B cell (primary cell): ENCODE measurements around the gene CCDC192. TPM values are rescaled to one million over a fixed set of nuclear protein-coding genes. Genes with fewer than 3 reads are reported as not detected.
"Not testable (repeated sequence)": the region's sequence is repeated elsewhere in the genome, so short reads cannot be mapped to it uniquely, and the experiment has no call there.

Experiments
- ATAC-seq: fragments of 200-7000 bp; cut with Tn5 transposase; one replicate; pipeline ENCODE4 v1.10.0; 2021; ENCODE audit warnings: low read depth, mild to moderate bottlenecking, moderate number of reproducible peaks, moderate library complexity
- CTCF ChIA-PET: fragments of 350-600 bp; sonication (Branson Sonifier 250); formaldehyde crosslinking; loops from one replicate; lab custom pipeline; 2021; ENCODE audit warnings: antibody characterized with exemption, inconsistent platforms; lab: Charles Lee
- POLR2A ChIA-PET: fragments of 350-600 bp; sonication (Branson Sonifier 250); formaldehyde crosslinking; loops from one replicate; lab custom pipeline; 2021; ENCODE audit warnings: antibody characterized with exemption; lab: Charles Lee
- DNase-seq: peaks from one replicate; pipeline ENCODE4 v3.0.0; 2013
- H2AFZ ChIP-seq: 2 replicates; pipeline ENCODE4 v1.6.1; 2012; ENCODE audit warnings: mild to moderate bottlenecking, low read depth, low read length; ENCODE audit not compliant: insufficient read depth, poor library complexity, severe bottlenecking
- H3K27ac ChIP-seq, 2 donors: 1 replicate in 1 of 2; 2 replicates in 1 of 2; pipeline ENCODE4 v1.5.1; 2012 to 2013; ENCODE audit warnings: low read length in 2 of 2, mild to moderate bottlenecking in 2 of 2, moderate library complexity in 1 of 2
- H3K27me3 ChIP-seq, 4 experiments: fragments of 200-600 bp in 1 of 4; sonication (generic) in 1 of 4; replicated peaks in 1 of 4; 1 replicate in 2 of 4; 2 replicates in 2 of 4; pipeline versions ENCODE4 v1.6.1 to v1.7.0; 2013 to 2016; ENCODE audit warnings: low read length in 3 of 4, mild to moderate bottlenecking in 2 of 4, mixed read lengths in 1 of 4, moderate library complexity in 1 of 4; ENCODE audit not compliant: insufficient read depth in 4 of 4, control insufficient read depth in 3 of 4; ENCODE audit errors: control extremely low read depth in 1 of 4
- H3K36me3 ChIP-seq, 2 experiments: replicated peaks in 1 of 2; 1 replicate in 1 of 2; 2 replicates in 1 of 2; pipeline versions ENCODE4 v1.6.1 to v1.7.1; 2013; ENCODE audit warnings: low read length in 1 of 2; ENCODE audit not compliant: insufficient read depth in 2 of 2, control insufficient read depth in 1 of 2; ENCODE audit errors: control extremely low read depth in 1 of 2, extremely low read depth in 1 of 2
- H3K4me1 ChIP-seq, 2 donors: fragments of 200-600 bp in 1 of 2; sonication (generic) in 1 of 2; 1 replicate in 1 of 2; 2 replicates in 1 of 2; pipeline versions ENCODE4 v1.5.1 to v1.6.1; 2013 to 2017; ENCODE audit warnings: low read length in 2 of 2; ENCODE audit not compliant: control insufficient read depth in 2 of 2, insufficient read depth in 2 of 2
- H3K4me2 ChIP-seq: replicated peaks from 2 replicates; pipeline ENCODE3; 2012; ENCODE audit warnings: mild to moderate bottlenecking, low read depth, low read length; ENCODE audit not compliant: poor library complexity, severe bottlenecking
- H3K4me3 ChIP-seq, 5 experiments: fragments of 200-600 bp in 1 of 5; sonication (generic) in 1 of 5; 1 replicate in 3 of 5; 2 replicates in 2 of 5; pipeline versions ENCODE4 v1.5.1 to v1.7.0; 2011 to 2016; ENCODE audit warnings: low read length in 4 of 5, mild to moderate bottlenecking in 4 of 5, low read depth in 2 of 5, control low read depth in 1 of 5, moderate library complexity in 1 of 5; ENCODE audit not compliant: insufficient read depth in 1 of 5; ENCODE audit errors: control extremely low read depth in 1 of 5, extremely low read depth in 1 of 5
- H3K79me2 ChIP-seq: fragments of 200-600 bp; sonication (generic); one replicate; pipeline ENCODE4 v1.6.0; 2016; ENCODE audit warnings: low read length; ENCODE audit not compliant: control insufficient read depth, insufficient read depth
- H3K9ac ChIP-seq: fragments of 200-600 bp; sonication (generic); 2 replicates; pipeline ENCODE4 v1.6.1; 2017; ENCODE audit warnings: mild to moderate bottlenecking, low read length, moderate library complexity
- H3K9me3 ChIP-seq, 3 donors: one replicate each; pipeline versions ENCODE4 v1.6.1 to v1.7.1; 2013; ENCODE audit warnings: low read length in 2 of 3; ENCODE audit not compliant: control insufficient read depth in 2 of 3, insufficient read depth in 1 of 3; ENCODE audit errors: control extremely low read depth in 1 of 3
- H4K20me1 ChIP-seq: 2 replicates; pipeline ENCODE4 v1.6.0; 2012; ENCODE audit warnings: mild to moderate bottlenecking, low read length; ENCODE audit not compliant: insufficient read depth, control insufficient read depth, poor library complexity, severe bottlenecking
- H3K27ac Mint-ChIP-seq: one replicate; pipeline ENCODE4 v1.8.0; 2021; ENCODE audit warnings: mixed read lengths
- H3K27me3 Mint-ChIP-seq: one replicate; pipeline ENCODE4 v1.8.0; 2021; ENCODE audit warnings: mixed read lengths
- H3K4me1 Mint-ChIP-seq: one replicate; pipeline ENCODE4 v1.8.0; 2021; ENCODE audit warnings: mixed read lengths
- H3K4me3 Mint-ChIP-seq: one replicate; pipeline ENCODE4 v1.8.0; 2021; ENCODE audit warnings: mixed read lengths
- H3K9me3 Mint-ChIP-seq: one replicate; pipeline ENCODE4 v1.8.0; 2022; ENCODE audit warnings: mixed read lengths; ENCODE audit not compliant: insufficient read depth
- EZH2 ChIP-seq: IDR thresholded peaks from 2 replicates; pipeline ENCODE4 v1.6.1; 2012; ENCODE audit warnings: borderline replicate concordance, low read depth, mild to moderate bottlenecking, moderate library complexity, low read length; ENCODE audit not compliant: insufficient read depth, poor library complexity, severe bottlenecking
- WGBS: methylation state at CpG from one replicate; pipeline ENCODE4 v1.1.5; 2013; ENCODE audit warnings: missing lambda C conversion rate; ENCODE audit not compliant: insufficient coverage; 5-methylcytosine and 5-hydroxymethylcytosine counted together
- intact Hi-C: fragments of 100-400 bp; cut with micrococcal nuclease; formaldehyde crosslinking; loops from one replicate; pipeline ENCODE4 v1.10.0; 2022
- polyA plus RNA-seq: library from polyadenylated mRNA; depleted of rRNA; stranded (reverse); fragments of >200 nt; gene quantifications from 2 replicates; pipeline ENCODE4 v1.2.3, GENCODE V29; 2012
- total RNA-seq, 2 donors: library from RNA; stranded (reverse); fragments of 120-200 nt in 1 of 2; gene quantifications; 1 replicate in 1 of 2; 2 replicates in 1 of 2; pipeline versions ENCODE4 v1.2.3 to v1.2.4, GENCODE V29; 2013 to 2022
- TF ChIP-seq, protein P1 (sequence below): fragments of 200-600 bp; IDR thresholded peaks from one replicate; pipeline ENCODE4 v1.8.0; 2022; ENCODE audit warnings: antibody characterized with exemption, mild to moderate bottlenecking

The CCDC192 gene
- total and polyA plus RNA-seq, 2 donors (not counting 1 experiment from before 2014, with no cell fraction given), result not detected

DNA sequence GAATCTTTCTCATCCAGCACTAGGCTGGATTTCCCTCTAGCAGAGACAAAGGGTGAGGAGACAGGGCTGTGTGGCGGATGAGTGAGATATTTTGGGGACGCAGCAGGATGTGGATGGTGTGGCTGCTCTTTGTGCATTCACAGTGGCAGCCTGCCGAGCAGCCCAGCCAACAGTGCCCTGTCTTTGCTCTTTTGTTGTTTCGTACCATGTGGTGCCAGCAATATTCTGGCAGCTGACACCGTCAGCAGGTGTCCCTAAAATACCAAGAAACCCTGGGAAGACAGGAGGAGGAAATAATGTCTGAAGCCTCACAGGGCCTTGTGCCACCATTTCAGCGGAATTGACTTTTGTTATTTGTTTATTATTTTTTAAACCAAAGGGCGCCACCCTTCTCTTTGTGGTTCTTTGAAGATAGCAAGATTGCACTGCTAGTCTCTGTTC, 141.4 kb downstream of the CCDC192 start:
- Histone ChIP-seq H3K27ac (no peak overlapping the region), H3K36me3 (no peaks in the 10 kb centered on the region), H3K9me3 (no peaks in the 10 kb centered on the region), H3K9ac (no peak overlapping the region), H3K27me3 (no peaks in the 10 kb centered on the region), H3K4me1 (no peaks in the 10 kb centered on the region), H3K4me2 (no peak overlapping the region), H2AFZ (no peak overlapping the region), H3K4me3 (no peak overlapping the region), H3K79me2 (no peaks in the 10 kb centered on the region), H4K20me1 (no peaks in the 10 kb centered on the region)
- POLR2A ChIA-PET, result no interaction called here
- 90% methylated on average over 6 of the region's 7 CpGs for WGBS
- TF ChIP-seq, protein P1, sequence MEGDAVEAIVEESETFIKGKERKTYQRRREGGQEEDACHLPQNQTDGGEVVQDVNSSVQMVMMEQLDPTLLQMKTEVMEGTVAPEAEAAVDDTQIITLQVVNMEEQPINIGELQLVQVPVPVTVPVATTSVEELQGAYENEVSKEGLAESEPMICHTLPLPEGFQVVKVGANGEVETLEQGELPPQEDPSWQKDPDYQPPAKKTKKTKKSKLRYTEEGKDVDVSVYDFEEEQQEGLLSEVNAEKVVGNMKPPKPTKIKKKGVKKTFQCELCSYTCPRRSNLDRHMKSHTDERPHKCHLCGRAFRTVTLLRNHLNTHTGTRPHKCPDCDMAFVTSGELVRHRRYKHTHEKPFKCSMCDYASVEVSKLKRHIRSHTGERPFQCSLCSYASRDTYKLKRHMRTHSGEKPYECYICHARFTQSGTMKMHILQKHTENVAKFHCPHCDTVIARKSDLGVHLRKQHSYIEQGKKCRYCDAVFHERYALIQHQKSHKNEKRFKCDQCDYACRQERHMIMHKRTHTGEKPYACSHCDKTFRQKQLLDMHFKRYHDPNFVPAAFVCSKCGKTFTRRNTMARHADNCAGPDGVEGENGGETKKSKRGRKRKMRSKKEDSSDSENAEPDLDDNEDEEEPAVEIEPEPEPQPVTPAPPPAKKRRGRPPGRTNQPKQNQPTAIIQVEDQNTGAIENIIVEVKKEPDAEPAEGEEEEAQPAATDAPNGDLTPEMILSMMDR, result no peak
- TF ChIP-seq EZH2, result no peak
- CTCF ChIA-PET, result no interaction called here
- Mint-ChIP-seq H3K4me1 (peaks cover 4% of the 10 kb centered on the region), H3K9me3 (no peaks in the 10 kb centered on the region), H3K27ac (no peak overlapping the region), H3K27me3 (no peaks in the 10 kb centered on the region), H3K4me3 (no peak overlapping the region)
- no peak for DNase-seq
- intact Hi-C loops, result no loop called here
- no peak for ATAC-seq

DNA sequence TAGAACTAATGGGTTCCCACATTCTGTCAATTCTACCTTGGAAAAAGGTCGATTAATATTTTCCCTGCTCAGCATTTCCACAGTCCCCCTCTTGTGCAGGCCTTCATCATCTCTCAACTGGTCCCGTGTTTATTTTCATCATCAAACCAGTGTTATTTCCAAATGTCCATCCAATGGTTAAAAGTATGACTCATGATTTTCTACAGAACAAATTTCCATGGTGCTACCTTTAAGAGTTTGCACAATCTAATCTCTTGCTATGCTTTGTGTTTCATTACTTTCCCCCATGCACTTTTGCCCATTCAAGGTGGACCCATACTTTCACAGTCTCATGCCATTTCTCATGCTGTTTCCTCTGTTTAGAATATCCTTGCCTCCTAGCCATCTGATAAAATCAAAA, 143.7 kb downstream of the CCDC192 start:
- no peaks in the 10 kb centered on the region for H3K9me3 ChIP-seq
- no peaks in the 10 kb centered on the region for H3K27me3 ChIP-seq
- no peak overlapping the region for H3K4me3 Mint-ChIP-seq
- no peak overlapping the region for H3K27ac Mint-ChIP-seq
- no peak overlapping the region for H2AFZ ChIP-seq
- H3K9me3 Mint-ChIP-seq, result no peaks in the 10 kb centered on the region
- ChIA-PET POLR2A (no interaction called here), CTCF (interaction anchor here (1.6 kb wide), 1 partner anchor 355 kb away, joined by 3 read pairs; no protein-coding TSS in a partner anchor)
- no peaks in the 10 kb centered on the region for H3K4me1 Mint-ChIP-seq
- no peak for DNase-seq
- H4K20me1 ChIP-seq, result no peaks in the 10 kb centered on the region
- intact Hi-C loops, result no loop called here
- TF ChIP-seq, protein P1, result no peak
- no peak overlapping the region for H3K9ac ChIP-seq
- no peaks in the 10 kb centered on the region for H3K79me2 ChIP-seq
- no peaks in the 10 kb centered on the region for H3K27me3 Mint-ChIP-seq
- no peak overlapping the region for H3K4me3 ChIP-seq
- H3K4me2 ChIP-seq, result no peak overlapping the region
- H3K36me3 ChIP-seq, result no peaks in the 10 kb centered on the region
- no peak for ATAC-seq
- whole genome bisulfite sequencing, result 89% methylated on average over 2 of the region's 2 CpGs
- H3K4me1 ChIP-seq, result no peaks in the 10 kb centered on the region
- H3K27ac ChIP-seq, result no peak overlapping the region

GRCh38 chr5:127847641-127848040, 144.4 kb downstream of the CCDC192 start:
- DNase-seq, POLR2A ChIA-PET, H3K4me3 ChIP-seq, H3K4me3 Mint-ChIP-seq, H3K27ac Mint-ChIP-seq, H3K27ac ChIP-seq, H3K27me3 Mint-ChIP-seq, intact Hi-C loops, H4K20me1 ChIP-seq, H2AFZ ChIP-seq, H3K9ac ChIP-seq, H3K4me2 ChIP-seq, H3K9me3 ChIP-seq, H3K4me1 Mint-ChIP-seq, H3K4me1 ChIP-seq, H3K9me3 Mint-ChIP-seq, ATAC-seq, H3K79me2 ChIP-seq, H3K36me3 ChIP-seq, H3K27me3 ChIP-seq: not testable (repeated sequence)
- CTCF ChIA-PET, result interaction anchor here (1.6 kb wide), 1 partner anchor 354 kb away, joined by 3 read pairs; no protein-coding TSS in a partner anchor
- WGBS, result 100% methylated on average over 1 of the region's 5 CpGs
